ENCODE measurements around the gene COX19.

Gene COX19

GRCh38 chr7:978049-978346, 2.6 kb upstream of the COX19 start:
- Histone ChIP-seq H3K27me3 (replicated peaks; ENCODE audit: control insufficient read depth, insufficient read depth, low read length) (no peaks in the 10 kb centered on the region), H3K36me3 (ENCODE audit: control insufficient read depth, insufficient read depth, low read length) (no peaks in the 10 kb centered on the region; the same call in none of the 2 replicates), H3K4me3 (replicated peaks; ENCODE audit: low read depth, low read length) (no peak overlapping the region)
- DNase-seq (ENCODE audit: extremely low read depth, insufficient read length), result no peak
- TF ChIP-seq CTCF (IDR thresholded peaks at IDR 0.05; ENCODE audit: insufficient read depth, low read length, poor library complexity, severe bottlenecking), result no peak

- TF ChIP-seq CTCF (IDR thresholded peaks at IDR 0.05; ENCODE audit: insufficient read depth, low read length, poor library complexity, severe bottlenecking), result no peak
- no peak for DNase-seq (ENCODE audit: extremely low read depth, insufficient read length)
These were observed 2.1 kb upstream of the COX19 start for GRCh38 chr7:977326-978048.

GRCh38 chr7:976901-977325, 1.6 kb upstream of the COX19 start:
- H3K36me3 ChIP-seq (ENCODE audit: control insufficient read depth, insufficient read depth, low read length), result peaks cover under 1% of the 10 kb centered on the region
- TF ChIP-seq CTCF (IDR thresholded peaks at IDR 0.05; ENCODE audit: insufficient read depth, low read length, poor library complexity, severe bottlenecking), result no peak
- DNase-seq (ENCODE audit: extremely low read depth, insufficient read length), result no peak
- H3K4me3 ChIP-seq (replicated peaks; ENCODE audit: low read depth, low read length), result no peak overlapping the region
- no peaks in the 10 kb centered on the region for H3K27me3 ChIP-seq (replicated peaks; ENCODE audit: control insufficient read depth, insufficient read depth, low read length)

More at GRCh38 chr7:977326-978048, 2.1 kb upstream of the COX19 start:
- H3K27me3 ChIP-seq (replicated peaks; ENCODE audit: control insufficient read depth, insufficient read depth, low read length), result no peaks in the 10 kb centered on the region
- H3K4me3 ChIP-seq (replicated peaks; ENCODE audit: low read depth, low read length), result no peak overlapping the region
- H3K36me3 ChIP-seq (ENCODE audit: control insufficient read depth, insufficient read depth, low read length), result no peaks in the 10 kb centered on the region; the same call in none of the 2 replicates

GRCh38 chr7:975702-976473, 539 bp upstream of the COX19 start:
- H3K36me3 ChIP-seq (ENCODE audit: control insufficient read depth, insufficient read depth, low read length), result peaks cover 5% of the 10 kb centered on the region
- no peak for DNase-seq (ENCODE audit: extremely low read depth, insufficient read length)
- TF ChIP-seq CTCF (IDR thresholded peaks at IDR 0.05; ENCODE audit: insufficient read depth, low read length, poor library complexity, severe bottlenecking), result no peak
- no peak overlapping the region; the same call in 1 of the 2 replicates for H3K4me3 ChIP-seq (replicated peaks; ENCODE audit: low read depth, low read length)
- H3K27me3 ChIP-seq (replicated peaks; ENCODE audit: control insufficient read depth, insufficient read depth, low read length), result no peaks in the 10 kb centered on the region

- no peak for DNase-seq (ENCODE audit: extremely low read depth, insufficient read length)
- Histone ChIP-seq H3K36me3 (ENCODE audit: control insufficient read depth, insufficient read depth, low read length) (peaks cover 13% of the 10 kb centered on the region), H3K4me3 (replicated peaks; ENCODE audit: low read depth, low read length) (peak overlapping the region; percentile 98)
These were observed 1.2 kb downstream of the COX19 start for GRCh38 chr7:974172-974571.

More at GRCh38 chr7:974172-974571, 1.2 kb downstream of the COX19 start:
- H3K27me3 ChIP-seq (replicated peaks; ENCODE audit: control insufficient read depth, insufficient read depth, low read length), result no peaks in the 10 kb centered on the region
- TF ChIP-seq CTCF (IDR thresholded peaks at IDR 0.05; ENCODE audit: insufficient read depth, low read length, poor library complexity, severe bottlenecking), result no peak

Measured in GM06990 (cell line).